Endothelial cell of umbilical vein (primary cell): ENCODE results near the gene CHST15. TPM values are rescaled to one million over a fixed set of nuclear protein-coding genes. Genes with fewer than 3 reads are reported as not detected.

Experiments
- BruUV-seq: library from RNA; stranded (reverse); fragments of 400-500 nt; replicated peaks from 2 replicates; lab custom pipeline; 2021; lab: Mats Ljungman, UMichigan
- CTCF ChIA-PET: fragments of 300-600, 350-600 bp; sonication (Branson Sonifier 250); formaldehyde crosslinking; loops from one replicate; lab custom pipeline; 2021; ENCODE audit warnings: antibody characterized with exemption, inconsistent platforms; lab: Charles Lee
- POLR2A ChIA-PET: fragments of 300-600, 350-600 bp; sonication (Branson Sonifier 250); formaldehyde crosslinking; loops from one replicate; lab custom pipeline; 2021; ENCODE audit warnings: antibody characterized with exemption, inconsistent platforms; lab: Charles Lee
- DNase-seq: peaks from one replicate; pipeline ENCODE4 v3.0.0-alpha.2; 2011; ENCODE audit warnings: low read depth, low spot score
- FAIRE-seq: peaks from 2 replicates; lab custom pipeline; 2011; peaks lifted over from hg19 to GRCh38; lab: Jason Lieb, UNC
- H2AFZ ChIP-seq: 2 replicates; pipeline ENCODE4 v1.6.0; 2012; ENCODE audit warnings: low read depth, low read length, control low read depth, inconsistent platforms
- H3K27ac ChIP-seq: 2 replicates; pipeline ENCODE4 v1.5.1; 2011; ENCODE audit warnings: low read depth, mild to moderate bottlenecking, control low read depth, low read length, moderate library complexity; ENCODE audit not compliant: insufficient read depth
- H3K27me3 ChIP-seq, 2 experiments: 2 replicates each; pipeline versions ENCODE4 v1.6.0 to v1.6.1; 2011; ENCODE audit warnings: low read length in 2 of 2, mixed read lengths in 1 of 2; ENCODE audit not compliant: control insufficient read depth in 2 of 2, insufficient read depth in 2 of 2
- H3K36me3 ChIP-seq, 2 experiments: 2 replicates in 1 of 2; 3 replicates in 1 of 2; pipeline ENCODE4 v1.5.1; 2011; ENCODE audit warnings: low read length in 2 of 2, mild to moderate bottlenecking in 1 of 2, moderate library complexity in 1 of 2; ENCODE audit not compliant: control insufficient read depth in 2 of 2, insufficient read depth in 2 of 2; ENCODE audit errors: extremely low read depth in 1 of 2
- H3K4me1 ChIP-seq: 3 replicates; pipeline ENCODE4 v1.5.1; 2011; ENCODE audit warnings: mild to moderate bottlenecking, low read length; ENCODE audit not compliant: control insufficient read depth, insufficient read depth; ENCODE audit errors: extremely low read depth
- H3K4me2 ChIP-seq: 2 replicates; pipeline ENCODE4 v1.6.1; 2011; ENCODE audit warnings: low read length, control low read depth, mixed read lengths; ENCODE audit not compliant: insufficient read depth
- H3K4me3 ChIP-seq, 3 experiments: fragments of 200-600 bp in 1 of 3; sonication (generic), shearing (Covaris generic) in 1 of 3; replicated peaks in 1 of 3; 2 replicates each; pipeline ENCODE4 v1.5.1; 2011 to 2016; ENCODE audit warnings: control low read depth in 3 of 3, low read length in 3 of 3, mild to moderate bottlenecking in 2 of 3, inconsistent platforms in 1 of 3, low read depth in 1 of 3, moderate library complexity in 1 of 3; ENCODE audit not compliant: insufficient read depth in 1 of 3
- H3K79me2 ChIP-seq: 2 replicates; pipeline ENCODE4 v1.6.0; 2012; ENCODE audit warnings: low read length, inconsistent platforms; ENCODE audit not compliant: control insufficient read depth, insufficient read depth
- H3K9ac ChIP-seq: replicated peaks from 2 replicates; pipeline ENCODE3; 2011; ENCODE audit warnings: low read length, control low read depth; ENCODE audit not compliant: insufficient read depth; ENCODE audit errors: extremely low read depth
- H3K9me1 ChIP-seq: replicated peaks from 3 replicates; pipeline ENCODE4 v1.6.0; 2011; ENCODE audit warnings: mild to moderate bottlenecking, low read length; ENCODE audit not compliant: control insufficient read depth, insufficient read depth; ENCODE audit errors: extremely low read depth
- H3K9me3 ChIP-seq: replicated peaks from 2 replicates; pipeline ENCODE4 v1.5.1; 2012; ENCODE audit warnings: low read length, inconsistent platforms; ENCODE audit not compliant: control insufficient read depth, insufficient read depth
- H4K20me1 ChIP-seq: replicated peaks from 2 replicates; pipeline ENCODE3; 2011; ENCODE audit warnings: mild to moderate bottlenecking, low read length; ENCODE audit not compliant: control insufficient read depth, insufficient read depth; ENCODE audit errors: extremely low read depth
- CTCF ChIP-seq, 2 donors: IDR thresholded peaks; 1 replicate in 1 of 2; 2 replicates in 1 of 2; pipeline ENCODE4 v1.5.1; 2011; ENCODE audit warnings: low read length in 2 of 2, mild to moderate bottlenecking in 2 of 2, moderate library complexity in 2 of 2, control low read depth in 1 of 2, inconsistent platforms in 1 of 2, low read depth in 1 of 2; ENCODE audit not compliant: insufficient read depth in 1 of 2; ENCODE audit errors: extremely low read depth in 1 of 2
- EZH2 ChIP-seq: IDR thresholded peaks from 2 replicates; pipeline ENCODE4 v1.6.1; 2012; ENCODE audit warnings: borderline replicate concordance, low read depth, mild to moderate bottlenecking, moderate library complexity, low read length, inconsistent platforms; ENCODE audit not compliant: severe bottlenecking
- GATA2 ChIP-seq: IDR thresholded peaks from 2 replicates; pipeline ENCODE4 v1.7.0; 2011; ENCODE audit warnings: low read depth, mild to moderate bottlenecking, moderate library complexity, mixed read lengths, low read length; ENCODE audit not compliant: insufficient read length, insufficient read depth
- JUN ChIP-seq: IDR thresholded peaks from 2 replicates; pipeline ENCODE4 v1.6.1; 2011; ENCODE audit warnings: borderline replicate concordance, low read depth; ENCODE audit not compliant: insufficient read length, insufficient read depth
- MAX ChIP-seq: IDR thresholded peaks from 2 replicates; pipeline ENCODE4 v1.6.1; 2011; ENCODE audit not compliant: insufficient read depth, insufficient read length
- MYC ChIP-seq: IDR thresholded peaks from one replicate; pipeline ENCODE4 v1.6.1; 2011; ENCODE audit warnings: mild to moderate bottlenecking, low read depth, low read length
- POLR2AphosphoS5 ChIP-seq: IDR thresholded peaks from 2 replicates; pipeline ENCODE4 v1.6.1; 2012; ENCODE audit warnings: low read depth, mild to moderate bottlenecking, control low read depth, low read length, moderate library complexity; ENCODE audit not compliant: insufficient read depth
- dilution Hi-C: fragments of 300-500 bp; cut with MboI; formaldehyde crosslinking; loops from one replicate; pipeline ENCODE4 v1.15.0; 2019; ENCODE audit warnings: low sequenced_read_pairs; ENCODE audit not compliant: extremely low pct_ligation_motif_present
- intact Hi-C: fragments of 100-400 bp; cut with micrococcal nuclease; formaldehyde crosslinking; loops from one replicate; pipeline ENCODE4 v1.10.0; 2022
- polyA plus RNA-seq, 4 experiments: library from polyadenylated mRNA; depleted of rRNA in 3 of 4; stranded (reverse) in 3 of 4; unstranded in 1 of 4; fragments of >200 nt; gene quantifications; 2 replicates each; pipeline versions ENCODE4 v1.2.1 to v1.2.3, GENCODE V29; 2011 to 2012; ENCODE audit warnings: missing spikeins in 1 of 4
- total RNA-seq: library from RNA; stranded (reverse); gene quantifications from 2 replicates; pipeline ENCODE4 v1.2.3, GENCODE V29; 2021

Gene CHST15
- total and polyA plus RNA-seq, 2 donors (not counting 3 experiments of a cell fraction or from before 2014, with no cell fraction given): 23.1 to 29.2 TPM

- CTCF ChIA-PET: interaction anchor here (1.1 to 1.5 kb wide), 3 partner anchors 11 to 122 kb away, joined by 3 to 5 read pairs (median 5); no protein-coding TSS in a partner anchor
- Histone ChIP-seq H3K9ac (no peak overlapping the region), H3K9me1 (no peaks in the 10 kb centered on the region), H3K9me3 (no peaks in the 10 kb centered on the region), H4K20me1 (no peaks in the 10 kb centered on the region), H2AFZ (peak overlapping the region; percentile 0), H3K27me3 (no peaks in the 10 kb centered on the region), H3K27ac (no peak overlapping the region), H3K4me3 (no peak overlapping the region), H3K79me2 (no peaks in the 10 kb centered on the region), H3K4me1 (peaks cover 21% of the 10 kb centered on the region), H3K4me2 (no peak overlapping the region), H3K36me3 (no peaks in the 10 kb centered on the region)
- POLR2A ChIA-PET: no interaction called here
- TF ChIP-seq GATA2: no peak
- TF ChIP-seq MYC: no peak
- no peak for TF ChIP-seq MAX
- no peak for TF ChIP-seq JUN
- TF ChIP-seq EZH2: no peak
- TF ChIP-seq POLR2AphosphoS5: no peak
- no peak for TF ChIP-seq CTCF (IDR thresholded peaks at IDR 0.05; ENCODE audit: extremely low read depth in 1 of 2, insufficient read depth in 1 of 2, low read depth in 1 of 2, low read length in 2 of 2)
- dilution Hi-C loops (no loop called here), intact Hi-C loops (no loop called here)
- no TSS peak for BruUV-seq
- no peak for FAIRE-seq
- no peak for DNase-seq
These were observed 23.5 kb upstream of the CHST15 start for GRCh38 chr10:124116771-124117510.
